ENCODE results near the gene PIGA.

The PIGA gene

GRCh38 chrX:15373976-15374375, 38.7 kb upstream of the PIGA start:
- Histone ChIP-seq H2AFZ (no peak overlapping the region), H3K9ac (no peak overlapping the region), H3K36me3 (ENCODE audit: control insufficient read depth, insufficient read depth, low read length) (no peaks in the 10 kb centered on the region), H3K4me1 (no peaks in the 10 kb centered on the region), H3K9me3 (ENCODE audit: control insufficient read depth, low read length) (no peaks in the 10 kb centered on the region), H3K4me3 (ENCODE audit: low read depth, low read length) (no peak overlapping the region), H3K79me2 (no peaks in the 10 kb centered on the region), H3K27me3 (ENCODE audit: control insufficient read depth, insufficient read depth, low read length) (no peaks in the 10 kb centered on the region), H3K4me2 (ENCODE audit: low read length) (no peak overlapping the region), H3K27ac (no peak overlapping the region)
- TF ChIP-seq, protein P1, sequence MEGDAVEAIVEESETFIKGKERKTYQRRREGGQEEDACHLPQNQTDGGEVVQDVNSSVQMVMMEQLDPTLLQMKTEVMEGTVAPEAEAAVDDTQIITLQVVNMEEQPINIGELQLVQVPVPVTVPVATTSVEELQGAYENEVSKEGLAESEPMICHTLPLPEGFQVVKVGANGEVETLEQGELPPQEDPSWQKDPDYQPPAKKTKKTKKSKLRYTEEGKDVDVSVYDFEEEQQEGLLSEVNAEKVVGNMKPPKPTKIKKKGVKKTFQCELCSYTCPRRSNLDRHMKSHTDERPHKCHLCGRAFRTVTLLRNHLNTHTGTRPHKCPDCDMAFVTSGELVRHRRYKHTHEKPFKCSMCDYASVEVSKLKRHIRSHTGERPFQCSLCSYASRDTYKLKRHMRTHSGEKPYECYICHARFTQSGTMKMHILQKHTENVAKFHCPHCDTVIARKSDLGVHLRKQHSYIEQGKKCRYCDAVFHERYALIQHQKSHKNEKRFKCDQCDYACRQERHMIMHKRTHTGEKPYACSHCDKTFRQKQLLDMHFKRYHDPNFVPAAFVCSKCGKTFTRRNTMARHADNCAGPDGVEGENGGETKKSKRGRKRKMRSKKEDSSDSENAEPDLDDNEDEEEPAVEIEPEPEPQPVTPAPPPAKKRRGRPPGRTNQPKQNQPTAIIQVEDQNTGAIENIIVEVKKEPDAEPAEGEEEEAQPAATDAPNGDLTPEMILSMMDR (IDR thresholded peaks at IDR 0.05), result no peak

DNA sequence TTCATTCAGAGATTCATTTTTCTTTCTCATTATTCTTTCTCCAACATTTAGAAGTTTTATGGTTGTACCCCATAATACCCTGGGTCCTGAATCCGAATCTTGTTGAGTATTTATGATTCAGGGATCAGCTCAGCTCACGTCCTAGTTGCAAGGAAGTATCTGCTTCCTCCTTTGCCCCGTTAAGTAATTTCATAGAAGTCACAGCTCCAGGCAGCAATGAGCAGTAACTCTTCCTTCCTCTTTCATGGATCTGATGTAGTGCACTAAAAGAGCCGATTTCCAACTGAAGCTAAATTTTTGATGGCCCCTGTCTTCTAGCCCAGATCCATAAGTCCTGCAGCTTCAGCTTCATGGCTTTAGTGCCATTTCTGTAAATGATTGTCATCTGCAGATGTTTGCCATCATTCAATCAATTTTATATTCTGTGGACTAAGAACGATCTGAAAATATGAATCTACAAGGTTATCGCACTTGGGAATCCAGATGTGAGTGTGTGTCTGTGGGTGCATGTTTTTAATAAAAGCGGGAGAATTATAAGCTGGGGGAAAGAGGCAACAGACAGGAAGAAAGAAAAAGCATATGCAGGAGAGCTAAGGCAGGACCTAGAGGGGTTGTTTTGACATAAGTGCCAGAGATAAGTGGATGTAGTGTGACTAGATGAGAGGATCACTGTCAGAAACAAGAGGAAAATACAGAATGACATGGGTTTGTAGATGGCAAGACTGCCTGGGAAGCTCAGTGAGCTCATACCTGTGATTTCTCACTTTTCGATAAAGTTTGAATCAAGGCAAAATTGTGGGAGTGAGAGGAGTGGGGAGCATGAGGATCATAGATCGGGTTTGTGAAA, 31.4 kb upstream of the PIGA start:
- no peaks in the 10 kb centered on the region for H3K79me2 ChIP-seq
- no peak overlapping the region for H3K4me2 ChIP-seq (ENCODE audit: low read length)
- no peak overlapping the region for H3K9ac ChIP-seq
- TF ChIP-seq, protein P1 (IDR thresholded peaks at IDR 0.05), result no peak
- no peak overlapping the region for H2AFZ ChIP-seq
- H3K27me3 ChIP-seq (ENCODE audit: control insufficient read depth, insufficient read depth, low read length), result no peaks in the 10 kb centered on the region
- H3K4me1 ChIP-seq, result no peaks in the 10 kb centered on the region
- H3K4me3 ChIP-seq (ENCODE audit: low read depth, low read length), result no peak overlapping the region
- no peaks in the 10 kb centered on the region for H3K36me3 ChIP-seq (ENCODE audit: control insufficient read depth, insufficient read depth, low read length)
- H3K9me3 ChIP-seq (ENCODE audit: control insufficient read depth, low read length), result no peaks in the 10 kb centered on the region
- no peak overlapping the region for H3K27ac ChIP-seq

DNA sequence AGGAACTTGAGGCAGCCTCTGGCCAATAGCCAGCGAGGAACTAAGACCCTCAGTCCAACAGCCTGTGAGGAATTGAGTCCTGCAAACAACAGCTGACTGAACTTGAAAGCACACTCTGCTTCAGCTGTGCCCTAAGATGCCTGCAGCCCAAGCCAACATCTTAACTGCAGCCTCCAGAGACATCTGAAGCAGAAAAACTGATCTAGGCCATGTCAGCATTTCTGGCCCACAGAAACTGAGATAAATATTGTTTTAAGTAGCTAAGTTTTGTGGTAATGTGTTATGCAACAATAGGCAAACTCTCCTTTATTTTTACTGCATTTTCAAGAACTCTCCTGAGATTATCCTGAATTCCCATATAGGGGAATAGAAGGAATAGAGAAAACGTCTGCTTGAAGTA, 24.4 kb upstream of the PIGA start:
- Histone ChIP-seq H3K9ac (no peak overlapping the region), H3K4me3 (ENCODE audit: low read depth, low read length) (no peak overlapping the region), H3K79me2 (no peaks in the 10 kb centered on the region), H2AFZ (no peak overlapping the region), H3K4me1 (no peaks in the 10 kb centered on the region), H3K9me3 (ENCODE audit: control insufficient read depth, low read length) (no peaks in the 10 kb centered on the region), H3K27ac (no peak overlapping the region), H3K36me3 (ENCODE audit: control insufficient read depth, insufficient read depth, low read length) (no peaks in the 10 kb centered on the region), H3K27me3 (ENCODE audit: control insufficient read depth, insufficient read depth, low read length) (no peaks in the 10 kb centered on the region), H3K4me2 (ENCODE audit: low read length) (no peak overlapping the region)
- TF ChIP-seq, protein P1 (IDR thresholded peaks at IDR 0.05), result no peak

- H3K4me2 ChIP-seq (ENCODE audit: low read length), result no peak overlapping the region
These were observed 23.2 kb upstream of the PIGA start for GRCh38 chrX:15358533-15358932.

More at GRCh38 chrX:15358533-15358932, 23.2 kb upstream of the PIGA start:
- no peaks in the 10 kb centered on the region for H3K4me1 ChIP-seq
- H3K79me2 ChIP-seq, result no peaks in the 10 kb centered on the region
- H3K27me3 ChIP-seq (ENCODE audit: control insufficient read depth, insufficient read depth, low read length), result no peaks in the 10 kb centered on the region
- H3K9ac ChIP-seq, result no peak overlapping the region
- no peak overlapping the region for H2AFZ ChIP-seq
- H3K9me3 ChIP-seq (ENCODE audit: control insufficient read depth, low read length), result no peaks in the 10 kb centered on the region
- no peaks in the 10 kb centered on the region for H3K36me3 ChIP-seq (ENCODE audit: control insufficient read depth, insufficient read depth, low read length)
- no peak overlapping the region for H3K27ac ChIP-seq
- TF ChIP-seq, protein P1 (IDR thresholded peaks at IDR 0.05), result no peak
- no peak overlapping the region for H3K4me3 ChIP-seq (ENCODE audit: low read depth, low read length)
